ENCODE results near the gene ARHGAP40. TPM values are rescaled to one million over a fixed set of nuclear protein-coding genes. Genes with fewer than 3 reads are reported as not detected.

ARHGAP40 gene
- total and polyA plus RNA-seq, 12 donors = not detected

- 86 to 88% methylated on average over 2 of the region's 2 CpGs for WGBS, 2 donors
These were observed 62.7 kb downstream of the ARHGAP40 start for GRCh38 chr20:38664284-38664683.

GRCh38 chr20:38665094-38665493, 63.5 kb downstream of the ARHGAP40 start:
- H3K27ac ChIP-seq = no peak overlapping the region
- peaks cover 0 to 9% (median 0%) of the 10 kb centered on the region in 9 donors for H3K4me1 ChIP-seq
- ATAC-seq (no peak), DNase-seq (no peak)
- intact Hi-C loops (cut with DNase I) = no loop called here
- H3K9me3 ChIP-seq = peaks cover 0 to 8% (median 0%) of the 10 kb centered on the region in 11 donors
- TF ChIP-seq, protein P1, sequence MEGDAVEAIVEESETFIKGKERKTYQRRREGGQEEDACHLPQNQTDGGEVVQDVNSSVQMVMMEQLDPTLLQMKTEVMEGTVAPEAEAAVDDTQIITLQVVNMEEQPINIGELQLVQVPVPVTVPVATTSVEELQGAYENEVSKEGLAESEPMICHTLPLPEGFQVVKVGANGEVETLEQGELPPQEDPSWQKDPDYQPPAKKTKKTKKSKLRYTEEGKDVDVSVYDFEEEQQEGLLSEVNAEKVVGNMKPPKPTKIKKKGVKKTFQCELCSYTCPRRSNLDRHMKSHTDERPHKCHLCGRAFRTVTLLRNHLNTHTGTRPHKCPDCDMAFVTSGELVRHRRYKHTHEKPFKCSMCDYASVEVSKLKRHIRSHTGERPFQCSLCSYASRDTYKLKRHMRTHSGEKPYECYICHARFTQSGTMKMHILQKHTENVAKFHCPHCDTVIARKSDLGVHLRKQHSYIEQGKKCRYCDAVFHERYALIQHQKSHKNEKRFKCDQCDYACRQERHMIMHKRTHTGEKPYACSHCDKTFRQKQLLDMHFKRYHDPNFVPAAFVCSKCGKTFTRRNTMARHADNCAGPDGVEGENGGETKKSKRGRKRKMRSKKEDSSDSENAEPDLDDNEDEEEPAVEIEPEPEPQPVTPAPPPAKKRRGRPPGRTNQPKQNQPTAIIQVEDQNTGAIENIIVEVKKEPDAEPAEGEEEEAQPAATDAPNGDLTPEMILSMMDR (IDR thresholded peaks at IDR 0.05) = no peak
- H3K4me3 ChIP-seq = no peak overlapping the region
- H3K36me3 ChIP-seq = no peaks in the 10 kb centered on the region
- H3K27me3 ChIP-seq = peaks cover 0 to 38% (median 32%) of the 10 kb centered on the region in 7 donors
- 39 to 54% methylated on average over 3 of the region's 3 CpGs for WGBS, 2 donors

More at GRCh38 chr20:38664284-38664683, 62.7 kb downstream of the ARHGAP40 start:
- intact Hi-C loops (cut with DNase I) = no loop called here
- H3K36me3 ChIP-seq = no peaks in the 10 kb centered on the region
- TF ChIP-seq, protein P1 (IDR thresholded peaks at IDR 0.05) = no peak
- peaks cover 0 to 8% (median 0%) of the 10 kb centered on the region in 11 donors for H3K9me3 ChIP-seq
- DNase-seq = no peak
- no peak for ATAC-seq
- peaks cover 0 to 9% (median 0%) of the 10 kb centered on the region in 9 donors for H3K4me1 ChIP-seq
- H3K4me3 ChIP-seq = no peak overlapping the region
- H3K27me3 ChIP-seq = peaks cover 0 to 33% (median 29%) of the 10 kb centered on the region in 7 donors
- no peak overlapping the region for H3K27ac ChIP-seq

- Histone ChIP-seq H3K27ac (no peak overlapping the region), H3K4me1 (peaks cover 0 to 9% (median 0%) of the 10 kb centered on the region in 9 donors), H3K4me3 (no peak overlapping the region), H3K27me3 (peaks cover 0 to 43% (median 38%) of the 10 kb centered on the region in 7 donors), H3K36me3 (no peaks in the 10 kb centered on the region), H3K9me3 (peaks cover 0 to 8% (median 0%) of the 10 kb centered on the region in 11 donors)
- DNase-seq (no peak), ATAC-seq (peak in 2 of 8 donors; percentile 9 to 17)
- intact Hi-C loops (cut with DNase I) = loop anchor here in 1 of 10 donors (1.0 kb wide), 1 partner anchor 84 kb away; no protein-coding TSS in a partner anchor
- TF ChIP-seq, protein P1 (IDR thresholded peaks at IDR 0.05) = no peak
- 63 to 64% methylated on average over 11 of the region's 11 CpGs for WGBS, 2 donors
These were observed 64.1 kb downstream of the ARHGAP40 start for GRCh38 chr20:38665506-38666285.

DNA sequence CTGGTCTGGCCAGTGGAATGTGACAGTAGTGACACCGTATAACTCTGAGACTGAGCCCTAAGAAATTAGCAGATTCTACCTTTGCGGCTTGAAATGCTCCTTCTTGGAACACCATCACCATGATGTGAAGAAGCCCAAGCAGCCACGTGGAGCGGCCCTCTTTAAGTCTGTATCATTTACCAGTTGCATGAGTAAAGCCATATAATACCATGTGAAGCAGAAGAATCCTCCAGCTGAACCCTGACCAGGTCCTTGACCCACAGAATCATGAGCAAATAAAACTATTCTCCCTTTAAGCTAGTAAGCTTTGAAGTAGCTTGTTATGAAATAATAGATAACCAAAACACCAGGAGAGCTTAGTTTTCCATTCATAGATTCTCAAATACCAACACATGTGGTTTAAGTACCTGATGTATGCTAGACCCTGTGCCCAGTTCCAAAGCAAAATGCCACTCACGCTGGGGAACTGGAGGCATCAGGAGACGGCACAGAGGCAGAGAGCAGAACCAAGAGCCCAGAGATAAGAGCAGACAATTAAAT, 65.9 kb downstream of the ARHGAP40 start:
- TF ChIP-seq, protein P1 (IDR thresholded peaks at IDR 0.05) = no peak
- H3K27me3 ChIP-seq = peaks cover under 1 to 60% (median 56%) of the 10 kb centered on the region in 7 donors

More for the DNA sequence above, 65.9 kb downstream of the ARHGAP40 start:
- H3K4me3 ChIP-seq = no peak overlapping the region
- peaks cover 0 to 8% (median 0%) of the 10 kb centered on the region in 11 donors for H3K9me3 ChIP-seq
- ATAC-seq (no peak), DNase-seq (no peak)
- peaks cover 0 to 9% (median 0%) of the 10 kb centered on the region in 9 donors for H3K4me1 ChIP-seq
- H3K27ac ChIP-seq = no peak overlapping the region
- H3K36me3 ChIP-seq = no peaks in the 10 kb centered on the region
- intact Hi-C loops (cut with DNase I) = no loop called here
- WGBS, 2 donors = 72 to 74% methylated on average over 6 of the region's 6 CpGs
